ENCODE data around the gene RINL.
"Not testable (repeated sequence)": the region's sequence is repeated elsewhere in the genome, so short reads cannot be mapped to it uniquely, and the experiment has no call there.

Gene RINL

DNA sequence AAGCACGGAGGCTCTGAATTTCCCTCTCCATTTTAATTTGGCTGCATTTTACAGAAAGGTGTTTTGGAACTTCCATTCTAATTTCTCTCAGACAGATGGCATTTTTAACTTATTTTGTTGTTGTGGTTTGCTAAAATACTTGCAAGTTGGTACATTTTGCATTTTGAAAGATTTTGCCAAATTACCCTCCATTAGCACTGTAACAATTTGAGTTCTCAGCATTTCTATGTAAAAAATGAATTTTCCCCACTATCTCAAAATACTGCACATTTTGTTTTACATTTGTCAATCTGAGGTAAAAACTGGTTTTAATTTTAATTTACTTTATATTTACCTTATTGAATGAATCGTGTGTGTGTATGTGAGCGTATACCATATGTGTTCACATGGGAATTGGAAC is 21.3 kb downstream of the RINL start:
- TF ChIP-seq, protein P1, sequence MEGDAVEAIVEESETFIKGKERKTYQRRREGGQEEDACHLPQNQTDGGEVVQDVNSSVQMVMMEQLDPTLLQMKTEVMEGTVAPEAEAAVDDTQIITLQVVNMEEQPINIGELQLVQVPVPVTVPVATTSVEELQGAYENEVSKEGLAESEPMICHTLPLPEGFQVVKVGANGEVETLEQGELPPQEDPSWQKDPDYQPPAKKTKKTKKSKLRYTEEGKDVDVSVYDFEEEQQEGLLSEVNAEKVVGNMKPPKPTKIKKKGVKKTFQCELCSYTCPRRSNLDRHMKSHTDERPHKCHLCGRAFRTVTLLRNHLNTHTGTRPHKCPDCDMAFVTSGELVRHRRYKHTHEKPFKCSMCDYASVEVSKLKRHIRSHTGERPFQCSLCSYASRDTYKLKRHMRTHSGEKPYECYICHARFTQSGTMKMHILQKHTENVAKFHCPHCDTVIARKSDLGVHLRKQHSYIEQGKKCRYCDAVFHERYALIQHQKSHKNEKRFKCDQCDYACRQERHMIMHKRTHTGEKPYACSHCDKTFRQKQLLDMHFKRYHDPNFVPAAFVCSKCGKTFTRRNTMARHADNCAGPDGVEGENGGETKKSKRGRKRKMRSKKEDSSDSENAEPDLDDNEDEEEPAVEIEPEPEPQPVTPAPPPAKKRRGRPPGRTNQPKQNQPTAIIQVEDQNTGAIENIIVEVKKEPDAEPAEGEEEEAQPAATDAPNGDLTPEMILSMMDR (IDR thresholded peaks at IDR 0.05; ENCODE audit: insufficient read depth, missing control alignments), result no peak
- FAIRE-seq (no peak), DNase-seq (ENCODE audit: insufficient read length, low spot score) (no peak)

DNA sequence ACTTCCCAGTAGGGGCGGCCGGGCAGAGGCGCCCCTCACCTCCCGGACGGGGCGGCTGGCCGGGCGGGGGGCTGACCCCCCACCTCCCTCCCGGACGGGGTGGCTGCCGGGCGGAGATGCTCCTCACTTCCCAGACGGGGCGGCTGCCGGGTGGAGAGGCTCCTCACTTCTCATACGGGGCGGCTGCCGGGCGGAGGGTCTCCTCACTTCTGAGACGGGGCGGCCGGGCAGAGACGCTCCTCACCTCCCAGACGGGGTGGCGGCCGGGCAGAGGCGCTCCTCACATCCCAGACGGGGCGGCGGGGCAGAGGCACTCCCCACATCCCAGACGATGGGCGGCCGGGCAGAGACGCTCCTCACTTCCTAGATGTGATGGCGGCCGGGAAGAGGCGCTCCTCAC is 22.3 kb downstream of the RINL start:
- not testable (repeated sequence) for FAIRE-seq; DNase-seq (ENCODE audit: insufficient read length, low spot score)

DNA sequence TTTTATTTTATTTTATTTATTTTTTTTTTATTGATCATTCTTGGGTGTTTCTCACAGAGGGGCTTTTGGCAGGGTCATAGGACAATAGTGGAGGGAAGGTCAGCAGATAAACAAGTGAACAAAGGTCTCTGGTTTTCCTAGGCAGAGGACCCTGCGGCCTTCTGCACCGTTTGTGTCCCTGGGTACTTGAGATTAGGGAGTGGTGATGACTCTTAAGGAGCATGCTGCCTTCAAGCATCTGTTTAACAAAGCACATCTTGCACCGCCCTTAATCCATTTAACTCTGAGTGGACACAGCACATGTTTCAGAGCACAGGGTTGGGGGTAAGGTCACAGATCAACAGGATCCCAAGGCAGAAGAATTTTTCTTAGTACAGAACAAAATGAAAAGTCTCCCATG is 23.1 kb downstream of the RINL start:
- DNase-seq (ENCODE audit: insufficient read length, low spot score); FAIRE-seq: not testable (repeated sequence)

DNA sequence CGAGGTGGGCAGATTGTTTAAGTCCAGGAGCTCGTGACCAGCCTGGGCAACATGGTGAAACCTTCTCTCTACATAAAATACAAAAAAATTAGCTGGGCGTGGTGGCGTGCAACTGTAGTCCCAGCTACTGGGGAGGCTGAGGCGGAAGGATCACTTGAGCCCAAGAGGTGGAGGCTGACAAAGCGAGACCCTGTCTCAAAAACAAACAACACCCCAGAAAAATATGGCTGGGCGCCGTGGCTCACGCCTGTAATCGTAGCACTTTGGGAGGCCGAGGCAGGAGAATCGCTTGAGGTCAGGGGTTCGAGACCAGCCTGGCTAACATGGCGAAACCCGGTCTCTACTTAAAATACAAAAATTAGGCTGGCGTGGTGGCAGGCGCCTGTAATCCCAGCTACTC is 24.9 kb downstream of the RINL start:
- DNase-seq (ENCODE audit: insufficient read length, low spot score), result no peak
- FAIRE-seq, result no peak
- TF ChIP-seq, protein P1 (IDR thresholded peaks at IDR 0.05; ENCODE audit: insufficient read depth, missing control alignments), result no peak

DNA sequence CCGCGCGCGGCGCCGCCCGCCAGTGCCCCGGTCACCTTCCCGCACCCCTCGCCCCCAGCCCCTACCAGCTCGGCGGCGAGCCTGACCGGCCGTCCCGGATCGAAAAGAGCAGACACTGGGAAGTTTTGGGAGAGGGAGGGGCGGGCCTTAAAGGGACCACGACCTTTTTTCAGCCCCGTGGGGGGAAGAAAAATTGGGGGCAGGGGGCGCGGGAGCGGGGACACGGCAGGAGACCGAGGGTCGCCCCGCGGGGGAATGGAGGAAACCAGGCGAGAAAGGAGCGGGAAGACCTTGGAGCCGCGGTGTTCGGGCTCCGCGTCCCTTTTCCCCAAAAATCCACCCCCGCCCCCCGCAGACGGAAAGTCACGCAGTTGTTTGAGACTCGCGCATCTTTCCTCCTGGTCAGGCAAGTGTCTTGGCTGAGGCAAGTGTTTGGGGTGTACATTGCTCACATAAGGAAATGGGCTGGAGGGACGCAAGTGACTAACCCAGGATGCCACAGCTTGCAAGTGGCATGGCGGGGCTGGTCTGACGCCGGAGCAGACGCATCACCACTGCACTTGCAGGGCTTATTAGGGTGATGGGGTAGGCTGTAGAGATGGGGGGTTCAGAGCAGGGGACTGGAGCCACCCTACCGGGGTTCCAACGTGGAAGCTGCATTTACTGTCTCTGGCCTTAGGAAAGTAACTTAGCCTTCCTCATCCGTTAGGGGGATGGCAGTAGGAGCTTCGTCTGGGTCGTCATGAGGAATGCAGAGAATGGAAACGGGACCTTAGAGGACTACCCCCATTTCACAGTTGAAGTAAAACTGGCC is 25.6 kb downstream of the RINL start:
- no peak for DNase-seq (ENCODE audit: insufficient read length, low spot score)
- no peak for FAIRE-seq
- TF ChIP-seq, protein P1 (IDR thresholded peaks at IDR 0.05; ENCODE audit: insufficient read depth, missing control alignments), result no peak

DNA sequence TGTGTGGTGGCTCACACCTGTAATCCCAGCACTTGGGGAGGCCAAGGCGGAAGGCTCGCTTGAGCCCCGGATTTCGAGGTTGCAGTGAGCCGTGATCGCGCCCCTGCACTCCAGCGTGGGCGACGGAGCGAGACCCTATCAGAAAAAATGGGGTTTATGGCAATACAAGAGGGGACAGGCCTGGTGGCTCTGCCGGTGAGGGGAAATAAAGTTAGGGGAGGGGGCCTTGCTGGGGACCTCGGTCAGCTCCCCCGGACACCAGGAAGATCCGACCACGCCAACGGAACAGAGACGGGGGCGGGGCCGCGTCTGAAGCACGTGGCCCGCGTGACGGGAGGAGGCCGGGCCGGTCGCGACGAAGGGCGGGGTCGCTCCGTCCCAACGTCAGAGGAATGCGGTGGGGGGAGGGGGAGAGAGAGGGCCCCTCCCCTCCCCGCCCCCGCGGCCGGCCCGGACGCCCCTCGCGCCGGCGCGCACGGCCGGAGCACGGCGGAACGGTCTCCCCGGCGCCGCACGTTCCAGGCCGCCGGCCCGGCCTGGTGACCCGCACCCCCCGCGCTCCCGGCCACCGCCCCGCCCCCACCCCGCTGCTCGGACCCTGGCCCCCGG is 26.3 kb downstream of the RINL start:
- DNase-seq (ENCODE audit: insufficient read length, low spot score) (no peak), FAIRE-seq (no peak)
- TF ChIP-seq, protein P1 (IDR thresholded peaks at IDR 0.05; ENCODE audit: insufficient read depth, missing control alignments), result no peak

DNA sequence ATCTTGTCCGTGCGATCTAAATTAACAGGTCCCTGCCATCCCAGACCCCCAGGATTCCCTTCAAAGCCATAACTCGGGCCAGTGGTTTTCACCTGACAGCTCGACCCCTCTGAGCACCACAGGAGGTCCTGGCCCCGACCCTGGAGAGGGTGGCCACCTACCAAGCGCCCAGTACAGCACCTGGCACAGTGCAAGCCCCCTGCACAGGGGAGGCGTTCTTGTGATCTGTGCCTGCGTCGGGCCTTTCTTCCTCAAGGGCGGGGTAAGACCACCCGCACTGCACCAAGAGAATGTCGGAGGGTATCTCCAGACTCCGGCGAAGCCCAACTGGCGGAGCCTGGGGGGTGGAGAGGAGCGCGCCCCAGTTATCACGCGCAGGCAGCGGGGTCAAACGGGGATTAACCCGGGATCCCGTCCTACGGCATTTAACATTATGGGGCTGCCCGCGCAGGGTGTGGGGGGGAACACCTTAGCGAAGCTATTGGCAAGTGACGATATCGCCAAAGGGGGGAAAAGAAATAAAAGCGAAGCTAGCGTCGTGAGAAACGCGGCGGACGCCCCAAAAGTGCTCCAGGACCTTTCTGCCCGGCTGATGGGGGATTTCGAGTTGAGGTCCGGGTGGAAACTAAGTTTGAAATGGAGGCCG is 27.0 kb downstream of the RINL start:
- no peak for FAIRE-seq
- DNase-seq (ENCODE audit: insufficient read length, low spot score), result no peak
- TF ChIP-seq, protein P1 (IDR thresholded peaks at IDR 0.05; ENCODE audit: insufficient read depth, missing control alignments), result no peak

DNA sequence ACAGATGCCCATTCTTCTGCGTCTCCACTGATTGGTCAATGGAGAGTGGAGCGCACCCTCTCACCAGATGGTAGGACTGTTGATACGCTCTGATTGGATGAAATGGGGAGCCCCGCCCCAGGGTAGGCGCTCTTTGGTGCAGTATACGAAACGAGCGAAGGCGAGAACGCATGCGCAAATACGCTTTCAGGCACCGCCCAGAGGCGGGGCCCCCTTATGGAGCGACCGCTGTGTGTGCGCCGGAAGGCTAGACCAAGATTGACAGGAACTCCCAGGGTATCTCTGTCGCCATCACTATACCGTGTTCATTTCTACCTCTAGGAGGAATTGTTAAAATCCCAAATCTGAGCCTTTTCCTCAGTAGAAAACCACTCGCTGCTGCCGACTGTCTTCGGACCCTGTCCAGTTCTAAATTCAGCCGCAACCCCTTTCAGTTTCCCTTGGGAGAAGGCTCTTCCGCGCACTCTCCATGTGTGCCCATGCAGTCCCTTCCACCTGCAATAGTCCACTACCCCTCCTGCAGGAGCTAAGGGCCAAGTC is 27.6 kb downstream of the RINL start:
- FAIRE-seq (peak; percentile 80), DNase-seq (ENCODE audit: insufficient read length, low spot score) (peak; percentile 70)
- TF ChIP-seq, protein P1 (IDR thresholded peaks at IDR 0.05; ENCODE audit: insufficient read depth, missing control alignments), result no peak

All from D721Med (cell line).